ENCODE results near the gene OR4B1.
"Not testable (repeated sequence)": the region's sequence is repeated elsewhere in the genome, so short reads cannot be mapped to it uniquely, and the experiment has no call there.

Gene OR4B1, protein sequence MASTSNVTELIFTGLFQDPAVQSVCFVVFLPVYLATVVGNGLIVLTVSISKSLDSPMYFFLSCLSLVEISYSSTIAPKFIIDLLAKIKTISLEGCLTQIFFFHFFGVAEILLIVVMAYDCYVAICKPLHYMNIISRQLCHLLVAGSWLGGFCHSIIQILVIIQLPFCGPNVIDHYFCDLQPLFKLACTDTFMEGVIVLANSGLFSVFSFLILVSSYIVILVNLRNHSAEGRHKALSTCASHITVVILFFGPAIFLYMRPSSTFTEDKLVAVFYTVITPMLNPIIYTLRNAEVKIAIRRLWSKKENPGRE

DNA sequence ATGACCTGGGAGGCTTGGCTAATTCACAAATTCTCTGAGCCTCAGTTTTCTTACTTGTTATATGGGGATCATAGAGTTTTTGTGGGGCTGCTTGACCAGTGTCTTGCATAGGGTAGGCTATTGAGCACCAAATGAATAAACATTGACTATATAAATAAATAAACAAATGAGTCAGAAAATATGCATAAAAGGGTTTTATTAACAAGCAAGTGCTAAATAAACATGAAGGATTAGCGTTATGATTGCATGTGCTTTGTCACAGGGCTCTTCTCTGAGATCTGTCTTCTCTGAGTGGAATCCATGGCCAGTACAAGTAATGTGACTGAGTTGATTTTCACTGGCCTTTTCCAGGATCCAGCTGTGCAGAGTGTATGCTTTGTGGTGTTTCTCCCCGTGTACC, at the start of gene OR4B1:
TSS of gene OR4B1 (plus strand) at position 301 of the 400 bp plus-strand sequence. CDS start at position 301, 0 bp downstream.
- no peak within 1 kb of the TSS for H3K9ac ChIP-seq (ENCODE audit: low read depth, low read length)
- H3K9me3 ChIP-seq (ENCODE audit: control insufficient read depth, insufficient read depth, low read length): no peaks in the 10 kb centered on the region
- H3K4me1 ChIP-seq (ENCODE audit: insufficient read depth, low read length): no peaks in the 10 kb centered on the region
- no peaks in the 10 kb centered on the region for H3K36me3 ChIP-seq (ENCODE audit: insufficient read depth, low read length)

DNA sequence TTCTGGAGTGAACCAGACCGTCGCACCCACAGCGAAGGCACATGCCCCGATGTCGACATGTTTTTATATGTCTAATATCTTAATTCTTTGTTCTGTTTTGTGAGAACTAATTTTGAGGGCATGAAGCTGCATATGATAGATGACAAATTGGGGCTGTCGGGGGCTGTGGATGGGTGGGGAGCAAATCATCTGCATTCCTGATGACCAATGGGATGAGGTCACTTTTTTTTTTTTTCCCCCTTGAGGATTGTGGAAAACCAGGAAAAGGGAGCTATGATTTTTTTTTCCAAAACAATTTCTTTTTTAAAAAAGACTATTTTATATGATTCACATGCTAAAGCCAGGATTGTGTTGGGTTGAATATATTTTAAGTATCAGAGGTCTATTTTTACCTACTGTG, 49.2 kb upstream of the OR4B1 start:
- no peak overlapping the region for H3K9ac ChIP-seq (ENCODE audit: low read depth, low read length)
- peaks cover 3% of the 10 kb centered on the region; the same call in 1 of the 2 replicates for H3K36me3 ChIP-seq (ENCODE audit: insufficient read depth, low read length)
- no peaks in the 10 kb centered on the region for H3K9me3 ChIP-seq (ENCODE audit: control insufficient read depth, insufficient read depth, low read length)
- no peaks in the 10 kb centered on the region for H3K4me1 ChIP-seq (ENCODE audit: insufficient read depth, low read length)

DNA sequence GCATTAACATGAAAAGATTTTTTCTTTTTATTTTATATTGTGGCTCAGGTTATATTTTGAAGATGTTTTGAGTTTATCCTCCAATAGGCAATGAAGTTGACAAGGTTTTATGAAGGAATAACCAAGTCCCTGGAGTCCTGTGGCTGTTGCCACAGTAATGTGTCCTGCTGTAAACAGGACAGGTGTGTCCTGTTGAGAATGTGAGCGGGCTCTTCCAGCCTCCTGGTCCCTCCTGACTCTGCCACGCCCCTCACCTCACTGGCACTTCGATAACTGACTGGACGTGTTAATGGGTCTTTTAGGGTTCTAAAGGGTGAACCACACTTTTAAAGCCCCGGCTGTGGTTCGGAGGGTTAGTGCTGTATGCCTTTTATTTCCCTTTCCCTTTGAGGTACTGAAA, 47.8 kb upstream of the OR4B1 start:
- Histone ChIP-seq H3K36me3 (ENCODE audit: insufficient read depth, low read length) (peaks cover 2% of the 10 kb centered on the region; the same call in 1 of the 2 replicates), H3K9ac (ENCODE audit: low read depth, low read length) (no peak overlapping the region), H3K9me3 (ENCODE audit: control insufficient read depth, insufficient read depth, low read length) (no peaks in the 10 kb centered on the region), H3K4me1 (ENCODE audit: insufficient read depth, low read length) (no peaks in the 10 kb centered on the region)

GRCh38 chr11:48169259-48169658, 47.4 kb upstream of the OR4B1 start:
- no peaks in the 10 kb centered on the region for H3K9me3 ChIP-seq (ENCODE audit: control insufficient read depth, insufficient read depth, low read length)
- H3K36me3 ChIP-seq (ENCODE audit: insufficient read depth, low read length): no peaks in the 10 kb centered on the region
- H3K4me1 ChIP-seq (ENCODE audit: insufficient read depth, low read length): no peaks in the 10 kb centered on the region
- no peak overlapping the region for H3K9ac ChIP-seq (ENCODE audit: low read depth, low read length)

- no peaks in the 10 kb centered on the region for H3K4me1 ChIP-seq (ENCODE audit: insufficient read depth, low read length)
- no peaks in the 10 kb centered on the region for H3K36me3 ChIP-seq (ENCODE audit: insufficient read depth, low read length)
- H3K9ac ChIP-seq (ENCODE audit: low read depth, low read length): no peak overlapping the region
- no peaks in the 10 kb centered on the region for H3K9me3 ChIP-seq (ENCODE audit: control insufficient read depth, insufficient read depth, low read length)
Measured at GRCh38 chr11:48169717-48170116, 46.9 kb upstream of the OR4B1 start.

- no peak overlapping the region for H3K9ac ChIP-seq (ENCODE audit: low read depth, low read length)
- no peaks in the 10 kb centered on the region for H3K9me3 ChIP-seq (ENCODE audit: control insufficient read depth, insufficient read depth, low read length)
Measured at GRCh38 chr11:48170241-48171233, 46.1 kb upstream of the OR4B1 start.

DNA sequence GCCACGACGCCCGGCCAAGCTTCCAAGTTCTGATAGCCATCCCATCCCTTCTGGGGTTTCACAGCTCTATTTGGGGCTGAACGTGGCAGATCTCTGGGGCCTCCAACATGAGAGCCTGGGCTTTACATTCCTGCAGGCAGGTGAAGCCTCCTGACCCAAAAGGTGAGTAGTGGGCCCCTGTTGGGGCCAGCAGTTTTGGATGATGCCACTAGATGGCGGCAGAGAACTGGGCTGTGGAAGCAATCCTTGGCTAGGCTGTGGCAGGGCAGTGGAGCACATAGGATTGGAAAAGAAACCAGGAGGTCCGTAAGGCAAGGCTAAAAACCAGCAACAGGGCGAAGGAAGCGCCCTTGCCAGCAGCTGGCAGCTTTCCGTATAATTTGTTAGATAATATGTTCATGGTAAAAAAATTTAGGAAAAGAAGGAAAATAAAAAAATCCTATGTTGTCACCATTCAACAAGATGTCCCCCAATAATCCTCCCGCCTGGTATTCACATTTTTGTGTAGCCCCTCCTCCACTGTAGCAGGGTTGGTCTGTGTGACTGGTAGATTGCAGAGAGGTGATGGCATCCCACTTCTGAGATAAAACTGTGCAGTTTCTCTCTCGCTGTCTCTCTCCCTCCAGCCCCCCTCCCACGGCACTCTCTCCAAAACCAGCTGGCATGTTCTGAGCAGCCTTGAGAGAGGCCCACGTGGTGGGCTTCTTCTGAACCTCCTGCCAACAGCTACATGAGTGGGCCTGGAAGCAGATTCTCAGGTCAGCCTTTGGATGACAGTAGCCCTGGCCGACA, 43.6 kb upstream of the OR4B1 start:
- Histone ChIP-seq H3K9ac (ENCODE audit: low read depth, low read length) (no peak overlapping the region), H3K4me1 (ENCODE audit: insufficient read depth, low read length) (no peaks in the 10 kb centered on the region)

More at GRCh38 chr11:48170241-48171233, 46.1 kb upstream of the OR4B1 start:
- no peaks in the 10 kb centered on the region for H3K36me3 ChIP-seq (ENCODE audit: insufficient read depth, low read length)
- H3K4me1 ChIP-seq (ENCODE audit: insufficient read depth, low read length): no peaks in the 10 kb centered on the region

DNA sequence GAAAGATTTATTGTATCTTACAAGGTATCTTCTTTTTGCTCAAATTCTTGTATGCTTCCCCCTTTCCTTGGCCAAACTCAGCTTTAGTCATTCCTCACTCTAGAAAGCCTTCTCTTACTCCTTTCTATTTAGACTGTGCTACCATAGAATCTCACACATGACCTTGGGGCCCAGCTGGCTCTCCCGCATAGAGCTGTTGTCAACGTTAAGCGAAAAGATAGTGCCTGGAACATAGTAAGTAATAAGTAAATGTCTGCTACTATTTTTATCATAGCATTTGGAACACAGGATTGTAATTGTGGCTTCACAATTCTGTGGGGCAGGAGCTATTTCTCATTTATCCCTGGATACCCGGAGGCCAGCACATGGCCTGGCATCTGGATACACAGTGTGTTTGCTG, 38.9 kb upstream of the OR4B1 start:
- H3K9me3 ChIP-seq (ENCODE audit: control insufficient read depth, insufficient read depth, low read length): no peaks in the 10 kb centered on the region
- no peak overlapping the region for H3K9ac ChIP-seq (ENCODE audit: low read depth, low read length)
- no peaks in the 10 kb centered on the region for H3K4me1 ChIP-seq (ENCODE audit: insufficient read depth, low read length)
- H3K36me3 ChIP-seq (ENCODE audit: insufficient read depth, low read length): no peaks in the 10 kb centered on the region

More for the DNA sequence above, 43.6 kb upstream of the OR4B1 start:
- no peaks in the 10 kb centered on the region for H3K9me3 ChIP-seq (ENCODE audit: control insufficient read depth, insufficient read depth, low read length)
- H3K36me3 ChIP-seq (ENCODE audit: insufficient read depth, low read length): no peaks in the 10 kb centered on the region

- Histone ChIP-seq H3K9me3 (ENCODE audit: control insufficient read depth, insufficient read depth, low read length) (no peaks in the 10 kb centered on the region), H3K4me1 (ENCODE audit: insufficient read depth, low read length) (no peaks in the 10 kb centered on the region), H3K9ac (ENCODE audit: low read depth, low read length) (no peak overlapping the region), H3K36me3 (ENCODE audit: insufficient read depth, low read length) (no peaks in the 10 kb centered on the region)
Measured at GRCh38 chr11:48180627-48181026, 36.0 kb upstream of the OR4B1 start.

- Histone ChIP-seq H3K36me3 (ENCODE audit: insufficient read depth, low read length) (no peaks in the 10 kb centered on the region), H3K4me1 (ENCODE audit: insufficient read depth, low read length) (no peaks in the 10 kb centered on the region), H3K9me3 (ENCODE audit: control insufficient read depth, insufficient read depth, low read length) (no peaks in the 10 kb centered on the region), H3K9ac (ENCODE audit: low read depth, low read length) (no peak overlapping the region)
Measured at GRCh38 chr11:48182860-48183526, 33.6 kb upstream of the OR4B1 start.

DNA sequence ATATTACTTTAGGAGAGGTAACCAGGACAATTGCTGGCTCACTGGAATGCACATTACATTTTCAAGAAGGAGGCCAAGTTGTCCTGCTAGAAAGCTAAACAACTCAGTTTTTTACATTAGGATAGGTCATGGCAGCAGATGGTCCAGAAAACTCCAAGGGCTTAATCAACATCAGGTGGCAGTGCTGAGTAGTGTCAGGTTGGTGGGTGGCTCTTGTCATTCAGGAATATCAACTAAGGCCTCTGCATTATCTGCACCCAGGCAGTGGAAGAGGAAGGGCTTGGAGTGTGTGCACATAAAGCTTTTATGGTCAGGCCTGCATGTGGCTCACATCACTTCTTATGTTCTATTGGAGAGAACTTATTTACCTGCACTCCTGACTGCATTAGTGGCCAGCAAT, 32.2 kb upstream of the OR4B1 start:
- Histone ChIP-seq H3K36me3 (ENCODE audit: insufficient read depth, low read length) (no peaks in the 10 kb centered on the region), H3K4me1 (ENCODE audit: insufficient read depth, low read length) (no peaks in the 10 kb centered on the region), H3K9me3 (ENCODE audit: control insufficient read depth, insufficient read depth, low read length) (no peaks in the 10 kb centered on the region), H3K9ac (ENCODE audit: low read depth, low read length) (no peak overlapping the region)

- H3K9ac ChIP-seq (ENCODE audit: low read depth, low read length): peak overlapping the region; percentile 11; the same call in 1 of the 2 replicates
- not testable (repeated sequence) for H3K9me3 ChIP-seq (ENCODE audit: control insufficient read depth, insufficient read depth, low read length); H3K4me1 ChIP-seq (ENCODE audit: insufficient read depth, low read length); H3K36me3 ChIP-seq (ENCODE audit: insufficient read depth, low read length)
Measured at GRCh38 chr11:48190906-48191654, 25.5 kb upstream of the OR4B1 start.

- Histone ChIP-seq H3K9me3 (ENCODE audit: control insufficient read depth, insufficient read depth, low read length) (0 out of 2 replicates have a peak, but pooled peaks cover 3% of the 10 kb centered on the region), H3K4me1 (ENCODE audit: insufficient read depth, low read length) (no peaks in the 10 kb centered on the region), H3K9ac (ENCODE audit: low read depth, low read length) (no peak overlapping the region), H3K36me3 (ENCODE audit: insufficient read depth, low read length) (no peaks in the 10 kb centered on the region)
Measured at GRCh38 chr11:48193876-48194275, 22.7 kb upstream of the OR4B1 start.
